ENCODE results near the gene ZNF174. TPM values are rescaled to one million over a fixed set of nuclear protein-coding genes. Genes with fewer than 3 reads are reported as not detected.

Gene ZNF174
- total RNA-seq, 4 donors from 2014 or later, result 7.9 to 14.8 (median 11.4) TPM

DNA sequence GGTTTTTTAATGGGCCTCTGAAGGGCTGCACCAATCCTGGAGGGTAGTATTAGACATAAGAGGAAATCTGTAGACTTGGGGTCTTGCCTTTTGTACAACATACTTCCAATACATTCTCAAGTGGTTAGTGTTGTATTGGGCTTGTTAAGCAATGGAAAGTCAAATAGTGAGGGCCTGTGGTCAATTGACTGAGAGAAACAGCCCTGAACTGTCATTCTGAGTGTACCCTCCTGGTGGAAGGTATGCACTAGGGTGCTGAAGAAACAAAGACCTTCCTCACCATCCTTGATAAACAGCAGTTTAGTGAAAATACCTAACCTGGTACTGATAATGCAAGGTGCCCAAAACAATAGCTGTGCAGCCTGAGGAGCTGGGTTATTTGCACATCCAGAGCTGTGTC is 23.1 kb upstream of the ZNF174 start:
- no peak for DNase-seq
- H3K4me1 ChIP-seq, result no peaks in the 10 kb centered on the region
- H3K36me3 ChIP-seq, result peaks cover 1 to 19% (median 8%) of the 10 kb centered on the region in 4 donors
- intact Hi-C loops (cut with DNase I; ENCODE audit: low total_unique reads) (no loop called here), in situ Hi-C loops (cut with MboI; ENCODE audit: low pct_ligation_motif_present in 1 of 4, low pct_unique_long_range_greater_than_20kb in 1 of 4, low sequenced_read_pairs in 3 of 4) (no loop called here)
- no peak overlapping the region for H3K27ac ChIP-seq
- H3K9me3 ChIP-seq, result peaks cover 48 to 65% of the 10 kb centered on the region in 2 donors
- no peak overlapping the region for H3K4me3 ChIP-seq
- TF ChIP-seq, protein P1, sequence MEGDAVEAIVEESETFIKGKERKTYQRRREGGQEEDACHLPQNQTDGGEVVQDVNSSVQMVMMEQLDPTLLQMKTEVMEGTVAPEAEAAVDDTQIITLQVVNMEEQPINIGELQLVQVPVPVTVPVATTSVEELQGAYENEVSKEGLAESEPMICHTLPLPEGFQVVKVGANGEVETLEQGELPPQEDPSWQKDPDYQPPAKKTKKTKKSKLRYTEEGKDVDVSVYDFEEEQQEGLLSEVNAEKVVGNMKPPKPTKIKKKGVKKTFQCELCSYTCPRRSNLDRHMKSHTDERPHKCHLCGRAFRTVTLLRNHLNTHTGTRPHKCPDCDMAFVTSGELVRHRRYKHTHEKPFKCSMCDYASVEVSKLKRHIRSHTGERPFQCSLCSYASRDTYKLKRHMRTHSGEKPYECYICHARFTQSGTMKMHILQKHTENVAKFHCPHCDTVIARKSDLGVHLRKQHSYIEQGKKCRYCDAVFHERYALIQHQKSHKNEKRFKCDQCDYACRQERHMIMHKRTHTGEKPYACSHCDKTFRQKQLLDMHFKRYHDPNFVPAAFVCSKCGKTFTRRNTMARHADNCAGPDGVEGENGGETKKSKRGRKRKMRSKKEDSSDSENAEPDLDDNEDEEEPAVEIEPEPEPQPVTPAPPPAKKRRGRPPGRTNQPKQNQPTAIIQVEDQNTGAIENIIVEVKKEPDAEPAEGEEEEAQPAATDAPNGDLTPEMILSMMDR (IDR thresholded peaks at IDR 0.05), result no peak
- TF ChIP-seq POLR2AphosphoS5 (IDR thresholded peaks at IDR 0.05), result no peak
- H3K27me3 ChIP-seq, result no peaks in the 10 kb centered on the region

DNA sequence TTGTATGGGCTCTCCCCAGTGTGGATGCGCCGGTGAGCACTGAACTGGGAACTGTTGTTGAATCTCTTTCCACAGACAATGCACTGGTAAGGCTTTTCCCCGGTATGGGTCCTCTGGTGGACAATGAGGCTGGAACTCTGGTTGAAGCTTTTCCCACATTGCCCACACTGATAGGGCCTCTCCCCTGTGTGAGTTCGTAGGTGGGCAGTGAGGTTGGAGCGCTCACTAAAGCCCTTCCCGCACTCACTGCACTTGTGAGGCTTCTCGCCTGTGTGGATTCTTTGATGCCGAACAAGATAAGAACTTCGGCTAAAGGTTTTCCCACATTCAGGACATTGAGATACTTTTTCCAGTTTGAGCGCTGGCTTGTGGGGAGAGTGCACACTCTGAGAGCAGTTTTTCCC is 18.0 kb upstream of the ZNF174 start:
- in situ Hi-C loops (cut with MboI; ENCODE audit: low pct_ligation_motif_present in 1 of 4, low pct_unique_long_range_greater_than_20kb in 1 of 4, low sequenced_read_pairs in 3 of 4) (no loop called here), intact Hi-C loops (cut with DNase I; ENCODE audit: low total_unique reads) (no loop called here)
- Histone ChIP-seq H3K9me3 (peaks cover 78 to 80% of the 10 kb centered on the region in 2 donors), H3K27me3 (no peaks in the 10 kb centered on the region), H3K27ac (no peak overlapping the region), H3K4me3 (no peak overlapping the region), H3K36me3 (peaks cover 10 to 57% (median 26%) of the 10 kb centered on the region in 4 donors), H3K4me1 (no peaks in the 10 kb centered on the region)
- DNase-seq, result no peak
- TF ChIP-seq POLR2A (IDR thresholded peaks at IDR 0.05) (no peak), POLR2AphosphoS5 (IDR thresholded peaks at IDR 0.05) (no peak), EP300 (IDR thresholded peaks at IDR 0.05; ENCODE audit: low read depth) (no peak)
- TF ChIP-seq, protein P1 (IDR thresholded peaks at IDR 0.05), result no peak
- 99% methylated on average over 10 of the region's 10 CpGs; no CpG with 5 or more reads in 1 of the 2 donors for WGBS, 2 donors (ENCODE audit: low coverage in 1 of 2)

DNA sequence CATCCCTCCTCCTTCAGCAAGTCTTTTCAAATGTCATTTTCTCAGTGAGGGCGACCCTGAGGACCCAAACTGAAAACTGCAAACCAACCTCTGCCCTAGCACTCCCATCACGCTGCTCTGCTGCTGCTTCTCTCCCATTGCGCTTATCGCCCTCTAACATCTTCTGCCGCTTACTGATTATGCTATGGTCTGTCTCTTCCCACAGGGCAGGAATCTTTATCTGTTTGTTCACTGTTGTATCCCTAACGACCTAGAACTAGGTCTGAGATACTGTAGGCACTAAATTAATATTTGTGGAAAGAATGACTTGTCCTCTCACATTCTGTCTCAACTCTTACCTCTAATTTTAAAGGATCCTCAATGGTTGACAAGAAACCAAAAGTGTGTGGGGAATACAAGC is 12.7 kb upstream of the ZNF174 start:
- Histone ChIP-seq H3K9me3 (peaks cover 45 to 72% of the 10 kb centered on the region in 2 donors), H3K4me3 (no peak overlapping the region), H3K27me3 (no peaks in the 10 kb centered on the region), H3K36me3 (peaks cover 5 to 83% (median 42%) of the 10 kb centered on the region in 4 donors), H3K4me1 (no peaks in the 10 kb centered on the region), H3K27ac (no peak overlapping the region)
- in situ Hi-C loops (cut with MboI; ENCODE audit: low pct_ligation_motif_present in 1 of 4, low pct_unique_long_range_greater_than_20kb in 1 of 4, low sequenced_read_pairs in 3 of 4), result no loop called here
- TF ChIP-seq EP300 (IDR thresholded peaks at IDR 0.05; ENCODE audit: low read depth) (no peak), POLR2AphosphoS5 (IDR thresholded peaks at IDR 0.05) (no peak), POLR2A (IDR thresholded peaks at IDR 0.05) (no peak)
- TF ChIP-seq, protein P1 (IDR thresholded peaks at IDR 0.05), result no peak
- 96 to 100% methylated on average over 1 to 6 of the region's 6 CpGs for WGBS, 2 donors (ENCODE audit: low coverage in 1 of 2)
- no peak for DNase-seq
- intact Hi-C loops (cut with DNase I; ENCODE audit: low total_unique reads), result no loop called here

DNA sequence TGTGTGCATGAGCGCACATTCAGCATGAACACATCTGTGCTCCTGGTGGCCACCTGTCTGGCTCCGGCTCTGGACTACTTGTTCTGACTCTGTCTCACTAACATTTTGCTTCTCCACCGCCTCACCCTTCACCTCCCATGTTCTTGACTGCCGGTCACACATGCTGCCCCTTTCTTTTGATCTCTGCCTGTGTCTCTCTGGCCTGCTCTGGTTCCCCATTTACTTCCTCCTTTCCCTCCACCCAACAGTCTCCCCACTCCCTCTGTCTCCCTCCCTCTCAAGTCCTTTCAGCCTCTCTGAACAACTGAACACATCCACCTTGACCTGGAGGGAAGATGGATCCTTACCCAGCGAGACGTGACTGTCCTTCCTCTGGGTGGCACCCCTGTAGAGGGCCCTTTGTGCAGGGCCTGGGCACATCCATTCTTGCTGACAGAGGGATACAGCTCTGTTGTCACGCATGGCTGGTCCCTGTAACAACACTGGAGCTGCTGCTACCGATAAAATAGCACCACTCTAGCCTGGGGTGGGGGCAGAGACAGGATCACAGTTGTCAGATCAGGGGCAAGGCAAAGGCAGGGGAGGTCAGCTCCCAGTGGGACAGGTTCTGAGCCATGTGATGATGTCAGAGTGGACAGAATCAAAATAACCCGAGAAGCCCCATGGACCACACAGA is 11.2 kb upstream of the ZNF174 start:
- TF ChIP-seq POLR2A (IDR thresholded peaks at IDR 0.05), result no peak
- Histone ChIP-seq H3K4me1 (no peaks in the 10 kb centered on the region), H3K4me3 (no peak overlapping the region), H3K9me3 (peaks cover 38 to 65% of the 10 kb centered on the region in 2 donors), H3K27ac (no peak overlapping the region), H3K36me3 (peaks cover 0 to 83% (median 35%) of the 10 kb centered on the region in 4 donors), H3K27me3 (no peaks in the 10 kb centered on the region)
- no peak for DNase-seq
- intact Hi-C loops (cut with DNase I; ENCODE audit: low total_unique reads) (no loop called here), in situ Hi-C loops (cut with MboI; ENCODE audit: low pct_ligation_motif_present in 1 of 4, low pct_unique_long_range_greater_than_20kb in 1 of 4, low sequenced_read_pairs in 3 of 4) (no loop called here)
- WGBS, 2 donors (ENCODE audit: low coverage in 1 of 2), result 92% methylated on average over 9 of the region's 9 CpGs; no CpG with 5 or more reads in 1 of the 2 donors
